22Rv1 (cell line): ENCODE measurements around the gene LRRC10B.

Experiments used
- H3K27ac ChIP-seq: fragments of 450-650 bp; 2 replicates; pipeline ENCODE4 v1.5.1; 2017
- CTCF ChIP-seq: fragments of 450-650 bp; IDR thresholded peaks from 2 replicates; pipeline ENCODE4 v1.5.1; 2017; ENCODE audit warnings: mild to moderate bottlenecking
- ZFX ChIP-seq: fragments of 450-650 bp; IDR thresholded peaks from 2 replicates; pipeline ENCODE4 v1.6.1; 2017; ENCODE audit warnings: antibody characterized with exemption, borderline replicate concordance

Gene LRRC10B

DNA sequence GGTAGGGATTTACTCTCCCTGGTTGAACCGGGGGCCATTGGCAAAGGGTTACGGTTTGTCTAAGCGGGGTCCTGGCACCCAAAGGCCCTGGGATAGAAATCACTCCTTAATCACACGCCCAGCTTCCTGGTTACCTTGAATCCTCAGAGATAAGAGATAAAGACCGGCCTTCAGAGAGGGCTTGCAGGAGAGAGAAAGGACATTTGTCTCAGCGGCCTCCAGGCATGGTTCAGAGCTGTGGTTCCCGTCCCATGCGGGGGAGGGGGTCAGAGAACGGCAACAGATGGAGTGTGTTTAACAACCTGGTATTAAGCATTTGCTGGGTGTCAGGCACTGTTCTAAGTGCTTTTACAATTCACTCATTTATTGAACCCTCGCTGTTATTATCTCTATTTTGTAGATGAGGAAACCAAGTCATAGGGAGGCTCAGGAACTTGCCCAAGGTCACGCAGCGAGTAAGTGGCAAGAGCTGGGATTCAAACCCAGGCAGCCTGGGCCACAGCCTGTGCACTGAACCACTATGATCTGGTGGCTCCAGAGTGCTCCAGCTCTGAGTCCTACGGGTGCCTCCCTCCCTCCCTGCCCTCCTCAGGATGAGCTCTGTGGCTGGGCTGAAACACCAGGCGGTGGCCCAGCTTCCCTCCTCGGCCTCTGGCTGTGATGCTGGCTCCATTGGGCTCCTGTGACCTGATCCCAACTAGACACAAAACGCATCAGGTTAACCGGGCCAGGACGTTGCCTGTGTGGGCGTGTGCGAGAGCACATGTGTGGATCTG is 18.6 kb downstream of the LRRC10B start:
- TF ChIP-seq ZFX (no peak), CTCF (no peak)
- no peak overlapping the region for H3K27ac ChIP-seq

DNA sequence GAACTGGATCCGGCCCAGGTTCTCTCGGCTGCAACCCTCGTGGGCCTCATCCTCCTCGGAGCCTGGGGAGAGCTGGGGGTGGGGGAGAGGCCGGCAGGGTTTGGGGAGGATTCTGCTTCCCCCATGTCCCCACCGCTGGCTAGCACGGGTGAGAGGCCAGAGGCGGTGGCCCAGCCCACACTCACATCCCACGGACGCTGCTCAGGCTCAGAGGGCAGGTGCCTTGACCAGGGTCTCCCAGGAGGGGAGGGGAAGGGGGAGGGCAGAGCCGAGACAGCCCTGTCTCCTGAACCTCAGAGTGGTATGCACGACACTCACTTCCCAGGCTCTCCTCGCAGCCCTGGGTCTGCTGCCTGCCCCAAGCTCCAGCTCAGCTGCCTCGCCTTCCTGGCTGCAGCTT is 19.6 kb downstream of the LRRC10B start:
- TF ChIP-seq CTCF = no peak
- TF ChIP-seq ZFX = no peak
- no peak overlapping the region for H3K27ac ChIP-seq

- TF ChIP-seq CTCF = no peak
- no peak for TF ChIP-seq ZFX
- H3K27ac ChIP-seq = no peak overlapping the region
These were observed 21.1 kb downstream of the LRRC10B start for GRCh38 chr11:61529537-61530225.

DNA sequence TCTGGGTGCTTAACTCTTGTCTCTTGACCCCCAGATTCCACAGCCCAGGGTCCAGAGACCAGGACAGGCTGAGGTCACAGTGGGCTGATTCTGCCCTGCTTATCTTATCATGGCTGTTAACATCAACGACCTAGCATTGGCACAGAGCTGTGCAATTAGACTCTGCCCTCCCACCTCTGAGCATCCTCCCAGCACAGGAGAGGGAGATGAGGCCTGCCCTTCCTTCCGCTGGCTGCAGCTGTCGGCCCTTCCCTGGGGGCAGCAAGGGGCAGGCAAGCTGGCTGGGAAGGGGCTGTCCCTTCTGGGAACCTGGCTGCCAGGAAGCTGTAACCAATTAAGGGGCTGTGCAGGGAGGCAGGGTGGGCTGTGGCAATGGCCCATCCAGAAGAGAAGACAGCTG is 22.5 kb downstream of the LRRC10B start:
- TF ChIP-seq CTCF (no peak), ZFX (no peak)

DNA sequence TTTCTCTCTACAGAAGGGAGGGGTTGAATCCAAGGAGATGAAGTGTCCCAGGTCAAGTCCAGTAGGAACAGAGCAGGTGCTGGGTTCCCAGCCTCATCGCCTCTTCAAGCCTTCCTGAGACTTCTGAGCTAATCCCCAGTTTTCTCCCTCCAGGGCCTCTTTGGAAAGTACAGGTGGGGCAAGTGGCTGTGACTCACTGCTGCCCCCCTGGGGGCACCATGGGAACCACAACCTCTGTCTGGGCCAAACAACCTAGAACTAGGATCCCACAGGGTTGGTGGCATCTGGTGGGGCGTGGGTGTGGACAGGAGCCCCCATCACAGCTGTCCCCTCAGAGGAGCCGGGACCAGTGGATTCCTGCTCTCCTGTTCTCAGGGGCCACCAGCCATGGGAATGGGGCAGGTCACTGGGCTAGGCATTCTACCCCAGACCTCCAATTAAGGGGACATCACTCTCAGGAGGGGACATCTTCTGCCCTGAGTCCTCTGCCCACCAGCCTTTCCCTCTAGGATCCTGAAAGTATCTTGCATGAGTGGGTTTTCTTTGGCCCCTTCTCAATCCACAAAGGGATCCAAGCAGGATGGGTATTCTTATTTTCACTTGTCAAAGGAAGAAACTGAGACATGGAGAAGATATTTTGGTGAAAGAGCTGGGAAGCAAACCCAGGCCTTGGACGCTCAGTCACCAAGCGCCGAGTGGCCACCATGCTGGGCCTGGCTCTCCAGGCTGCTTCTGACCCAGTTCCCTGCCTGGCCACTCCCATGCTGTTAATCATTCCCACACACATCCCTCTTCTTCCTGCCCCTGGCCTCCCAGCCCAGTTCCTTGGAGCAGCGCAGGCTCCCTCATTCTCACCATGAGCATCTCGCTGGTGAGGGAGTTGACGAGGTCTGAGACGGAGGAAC is 23.8 kb downstream of the LRRC10B start:
- TF ChIP-seq CTCF (peak; percentile 98), ZFX (no peak)
- 0 out of 2 replicates have a peak overlapping the region, but pooled peaks have one; percentile 20 for H3K27ac ChIP-seq

More for the DNA sequence above, 22.5 kb downstream of the LRRC10B start:
- H3K27ac ChIP-seq = no peak overlapping the region

GRCh38 chr11:61533039-61533375 is 24.5 kb downstream of the LRRC10B start:
- 0 out of 2 replicates have a peak overlapping the region, but pooled peaks have one; percentile 20 for H3K27ac ChIP-seq
- TF ChIP-seq CTCF (no peak), ZFX (no peak)
